Measurements from ENCODE around the gene NDUFA8. TPM values are rescaled to one million over a fixed set of nuclear protein-coding genes. Genes with fewer than 3 reads are reported as not detected.

The NDUFA8 gene
- total RNA-seq (2022) (52.5 and 58.4 TPM in 2 replicates), Bru-seq, nascent RNA (percentile 70 among the genes with signal in this experiment), BruChase-seq, experiment 1, labeled RNA remaining after a 6-hour chase (percentile 79 among the genes with signal in this experiment), BruChase-seq, experiment 2, labeled RNA remaining after a 2-hour chase (percentile 69 among the genes with signal in this experiment)
- long read RNA-seq, transcript NDUFA8-201 (4 exons, 844 nt) = major isoform, 125 of 142 reads
- long read RNA-seq, partial matches to known transcripts = 3 of 142 reads
- long read RNA-seq, other reads (novel, unspliced or antisense) = 14 of 142 reads

DNA sequence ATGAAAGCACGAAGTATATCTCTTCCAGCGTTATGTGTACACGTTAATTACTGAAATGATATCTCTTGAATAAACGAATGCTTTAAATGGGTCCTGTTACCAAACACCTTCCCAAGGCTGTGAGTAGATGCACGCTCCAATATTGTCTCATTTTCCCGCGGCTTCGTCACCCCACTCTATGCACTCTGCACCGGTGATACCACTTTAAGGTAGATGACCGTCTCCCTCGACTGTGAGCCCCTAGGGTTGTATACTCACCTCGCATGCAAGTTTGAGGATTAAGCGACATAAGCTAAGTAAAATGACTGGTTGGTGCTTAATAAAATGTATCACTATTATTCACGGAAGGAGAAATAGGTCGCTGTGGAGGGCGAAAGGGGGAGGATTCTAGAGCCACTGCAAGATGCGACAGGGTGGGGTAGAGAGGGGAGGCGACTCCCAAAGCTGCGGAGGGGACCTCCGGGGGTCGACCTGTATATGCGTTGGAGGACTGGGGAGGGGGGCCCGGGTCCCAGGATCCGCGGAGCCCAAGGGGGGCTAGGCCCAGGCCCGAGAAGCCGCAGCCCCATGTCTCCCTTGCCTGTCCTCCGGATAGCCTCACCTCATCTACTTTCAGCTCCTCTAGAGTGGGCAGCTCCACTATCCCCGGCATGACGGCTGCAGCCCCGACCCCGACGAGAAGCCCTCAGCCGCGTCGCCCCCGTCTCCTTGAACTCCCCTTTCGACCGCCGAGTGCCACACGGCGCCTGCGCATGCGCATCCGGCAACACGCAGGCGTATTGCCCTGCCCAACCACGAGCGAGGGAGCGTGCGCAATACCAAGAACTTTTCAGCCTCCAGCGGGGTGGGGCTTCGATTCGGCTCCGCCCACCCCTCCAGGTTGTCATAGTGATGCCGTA lies at the start of gene NDUFA8, which contains the start of gene MORN5:
Gene NDUFA8 (minus strand): TSS at position 754 of the 899 bp plus-strand sequence. CDS start 102 bp downstream, at position 652.
Gene MORN5 (plus strand): TSS at position 883 of the 899 bp plus-strand sequence. CDS start 65 bp downstream, outside the sequence.
- intact Hi-C loops (cut with micrococcal nuclease) = no loop called here
- peaks cover 34% of the 10 kb centered on the region for H3K4me1 Mint-ChIP-seq (ENCODE audit: insufficient read depth, unreplicated experiment)
- DNase-seq (ENCODE audit: unreplicated experiment) = peak; percentile 95
- H3K4me3 Mint-ChIP-seq (ENCODE audit: unreplicated experiment) = peak within 1 kb of the TSS; percentile 100
- peaks cover 15% of the 10 kb centered on the region for H3K27me3 Mint-ChIP-seq (ENCODE audit: insufficient read depth, unreplicated experiment)
- peak within 1 kb of the TSS; percentile 96 for H3K27ac Mint-ChIP-seq (ENCODE audit: low read depth, unreplicated experiment)
- H3K36me3 Mint-ChIP-seq (ENCODE audit: insufficient read depth, unreplicated experiment) = no peaks in the 10 kb centered on the region
- ChIA-PET POLR2A (interaction anchor here (0.6 to 3.2 kb wide), 14 partner anchors 9 to 746 kb away, joined by 3 to 37 read pairs (median 4); partner anchors contain the start of genes MRRF, RBM18 and RC3H2), CTCF (interaction anchor here (0.5 to 7.9 kb wide), 13 partner anchors 9 to 1634 kb away, joined by 3 to 48 read pairs (median 4); partner anchors contain the start of genes MRRF and RBM18)
- no TSS peak for BruUV-seq (replicated peaks)
- H3K9me3 Mint-ChIP-seq (ENCODE audit: unreplicated experiment) = peaks cover 6% of the 10 kb centered on the region
- TF ChIP-seq, protein P1, sequence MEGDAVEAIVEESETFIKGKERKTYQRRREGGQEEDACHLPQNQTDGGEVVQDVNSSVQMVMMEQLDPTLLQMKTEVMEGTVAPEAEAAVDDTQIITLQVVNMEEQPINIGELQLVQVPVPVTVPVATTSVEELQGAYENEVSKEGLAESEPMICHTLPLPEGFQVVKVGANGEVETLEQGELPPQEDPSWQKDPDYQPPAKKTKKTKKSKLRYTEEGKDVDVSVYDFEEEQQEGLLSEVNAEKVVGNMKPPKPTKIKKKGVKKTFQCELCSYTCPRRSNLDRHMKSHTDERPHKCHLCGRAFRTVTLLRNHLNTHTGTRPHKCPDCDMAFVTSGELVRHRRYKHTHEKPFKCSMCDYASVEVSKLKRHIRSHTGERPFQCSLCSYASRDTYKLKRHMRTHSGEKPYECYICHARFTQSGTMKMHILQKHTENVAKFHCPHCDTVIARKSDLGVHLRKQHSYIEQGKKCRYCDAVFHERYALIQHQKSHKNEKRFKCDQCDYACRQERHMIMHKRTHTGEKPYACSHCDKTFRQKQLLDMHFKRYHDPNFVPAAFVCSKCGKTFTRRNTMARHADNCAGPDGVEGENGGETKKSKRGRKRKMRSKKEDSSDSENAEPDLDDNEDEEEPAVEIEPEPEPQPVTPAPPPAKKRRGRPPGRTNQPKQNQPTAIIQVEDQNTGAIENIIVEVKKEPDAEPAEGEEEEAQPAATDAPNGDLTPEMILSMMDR (IDR thresholded peaks at IDR 0.05; ENCODE audit: unreplicated experiment) = no peak

DNA sequence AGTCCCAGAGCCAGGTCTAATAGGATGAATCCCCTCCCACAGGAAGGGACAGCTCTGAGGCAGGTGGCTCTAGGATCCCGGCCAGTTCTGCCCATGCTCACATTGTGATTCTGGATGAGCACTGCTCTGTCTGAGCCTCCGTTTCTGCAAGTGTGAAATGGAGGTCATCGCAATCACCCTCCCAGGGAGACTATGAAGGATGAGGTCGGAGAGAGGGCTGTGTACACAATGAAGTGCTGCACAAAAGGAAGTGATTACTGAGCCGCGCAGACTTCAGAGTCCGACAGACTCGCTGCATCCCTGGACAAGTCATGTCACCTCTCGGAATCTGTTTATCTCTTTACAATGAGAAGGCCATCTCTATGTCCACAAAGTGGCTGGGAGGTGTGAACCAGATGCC lies 47.5 kb upstream of the NDUFA8 start:
- ChIA-PET CTCF (interaction anchor here (1.0 kb wide), 1 partner anchor 520 kb away, joined by 4 read pairs; no protein-coding TSS in a partner anchor), POLR2A (interaction anchor here (0.7 kb wide), 1 partner anchor 57 kb away, joined by 3 read pairs; no protein-coding TSS in a partner anchor)
- Mint-ChIP-seq H3K4me1 (ENCODE audit: insufficient read depth, unreplicated experiment) (no peaks in the 10 kb centered on the region), H3K36me3 (ENCODE audit: insufficient read depth, unreplicated experiment) (no peaks in the 10 kb centered on the region), H3K27me3 (ENCODE audit: insufficient read depth, unreplicated experiment) (peaks cover 6% of the 10 kb centered on the region), H3K4me3 (ENCODE audit: unreplicated experiment) (no peak overlapping the region), H3K27ac (ENCODE audit: low read depth, unreplicated experiment) (no peak overlapping the region), H3K9me3 (ENCODE audit: unreplicated experiment) (no peaks in the 10 kb centered on the region)
- no peak for DNase-seq (ENCODE audit: unreplicated experiment)
- intact Hi-C loops (cut with micrococcal nuclease) = no loop called here
- TF ChIP-seq, protein P1 (IDR thresholded peaks at IDR 0.05; ENCODE audit: unreplicated experiment) = no peak
- BruUV-seq (replicated peaks) = no TSS peak

DNA sequence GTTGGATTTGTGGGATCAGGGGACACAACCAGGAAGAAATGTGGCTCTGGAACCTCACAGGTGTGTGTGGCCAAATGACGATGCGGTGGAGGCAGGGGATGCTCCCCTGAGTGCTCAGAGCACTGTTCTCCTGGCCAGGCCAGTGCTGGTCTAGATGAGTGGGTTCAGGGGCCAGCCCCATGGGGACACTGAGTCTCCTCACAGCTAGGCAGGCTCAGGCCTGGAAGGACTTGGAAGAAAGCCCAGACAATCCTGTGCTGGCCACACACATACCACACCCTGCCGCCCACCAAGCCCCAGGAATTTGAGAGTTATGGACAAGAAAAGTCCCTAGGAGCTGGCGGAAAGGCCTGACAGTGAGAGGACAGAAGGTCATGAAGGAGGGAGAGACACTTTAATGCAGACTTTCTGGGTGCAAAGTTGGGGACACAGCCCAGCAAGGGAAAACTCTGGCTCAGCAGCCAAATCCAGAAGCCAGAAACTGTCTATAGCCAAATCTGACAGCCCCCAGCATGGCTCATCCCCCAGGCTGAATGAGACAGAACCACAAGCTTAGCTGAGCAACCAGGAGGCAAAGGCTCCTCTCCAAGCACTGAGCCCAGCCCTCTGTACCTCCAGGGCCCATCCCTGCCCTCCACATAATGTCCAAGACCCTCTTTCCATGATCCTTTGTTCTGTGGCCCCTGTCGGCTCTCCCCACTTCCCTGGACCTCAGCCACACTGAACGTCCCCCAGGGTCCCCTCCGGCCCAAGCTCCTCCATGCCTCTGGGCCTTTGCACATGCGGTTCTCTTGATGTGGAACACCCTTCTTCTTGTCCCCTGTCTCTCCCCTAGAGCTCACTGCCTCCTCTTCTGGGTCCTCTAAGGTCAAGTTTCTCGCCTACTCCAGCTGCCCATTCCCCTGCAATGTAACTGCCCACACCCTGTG lies 46.8 kb upstream of the NDUFA8 start:
- TF ChIP-seq, protein P1 (IDR thresholded peaks at IDR 0.05; ENCODE audit: unreplicated experiment) = no peak
- peak; percentile 34 for DNase-seq (ENCODE audit: unreplicated experiment)
- Mint-ChIP-seq H3K4me1 (ENCODE audit: insufficient read depth, unreplicated experiment) (no peaks in the 10 kb centered on the region), H3K27me3 (ENCODE audit: insufficient read depth, unreplicated experiment) (no peaks in the 10 kb centered on the region), H3K4me3 (ENCODE audit: unreplicated experiment) (no peak overlapping the region), H3K9me3 (ENCODE audit: unreplicated experiment) (no peaks in the 10 kb centered on the region), H3K36me3 (ENCODE audit: insufficient read depth, unreplicated experiment) (no peaks in the 10 kb centered on the region), H3K27ac (ENCODE audit: low read depth, unreplicated experiment) (no peak overlapping the region)
- ChIA-PET CTCF (interaction anchor here (0.7 kb wide), 1 partner anchor 83 kb away, joined by 3 read pairs; no protein-coding TSS in a partner anchor), POLR2A (interaction anchor here (0.7 kb wide), 2 partner anchors 9 to 57 kb away, joined by 3 read pairs; no protein-coding TSS in a partner anchor)
- no TSS peak for BruUV-seq (replicated peaks)
- intact Hi-C loops (cut with micrococcal nuclease) = no loop called here
